ENCODE measurements around the gene MPST. TPM values are rescaled to one million over a fixed set of nuclear protein-coding genes. Genes with fewer than 3 reads are reported as not detected.

MPST gene
- total and polyA plus RNA-seq, 2 donors from 2014 or later, result 44.4 to 167 TPM

DNA sequence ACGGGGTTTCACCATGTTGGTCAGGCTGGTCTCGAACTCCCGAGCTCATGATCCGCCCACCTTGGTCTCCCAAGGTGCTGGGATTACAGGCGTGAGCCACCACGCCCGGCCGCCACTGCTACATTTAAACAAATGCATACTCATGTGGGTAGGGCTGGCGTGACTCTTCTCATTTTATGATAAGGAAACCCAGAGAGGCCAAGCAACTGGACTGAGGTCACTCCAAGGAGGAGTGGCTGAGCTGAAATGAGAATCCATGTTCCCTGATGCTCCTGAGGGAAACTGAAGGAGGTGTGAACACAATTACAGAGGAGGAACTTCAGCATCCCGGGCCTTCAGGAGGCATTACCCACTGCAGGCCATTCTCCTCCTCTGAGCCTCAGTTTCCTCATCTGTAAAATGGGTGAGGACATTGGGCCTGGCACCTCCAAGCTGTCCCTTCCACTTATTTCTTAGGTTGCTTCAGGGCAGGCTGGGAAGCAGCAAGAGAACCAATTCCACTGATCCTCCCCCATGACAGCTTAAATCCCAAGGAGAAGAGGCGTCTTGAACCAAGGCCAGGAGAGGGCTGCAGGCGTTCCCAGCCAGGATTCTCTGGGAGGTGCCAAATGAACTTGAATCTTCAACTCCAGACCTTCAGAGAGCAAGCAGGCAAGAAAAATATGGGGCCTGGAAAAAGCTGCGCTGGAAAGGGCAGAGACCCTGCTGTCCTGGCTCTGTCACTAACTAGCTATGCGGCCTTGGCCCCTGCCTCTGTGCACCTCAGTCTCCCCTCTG lies 3.2 kb upstream of the MPST start:
- no peaks in the 10 kb centered on the region for H3K36me3 ChIP-seq (ENCODE audit: control insufficient read depth in 2 of 3, insufficient read depth in 3 of 3, low read length in 3 of 3)
- no peak for FAIRE-seq
- TF ChIP-seq, protein P1, sequence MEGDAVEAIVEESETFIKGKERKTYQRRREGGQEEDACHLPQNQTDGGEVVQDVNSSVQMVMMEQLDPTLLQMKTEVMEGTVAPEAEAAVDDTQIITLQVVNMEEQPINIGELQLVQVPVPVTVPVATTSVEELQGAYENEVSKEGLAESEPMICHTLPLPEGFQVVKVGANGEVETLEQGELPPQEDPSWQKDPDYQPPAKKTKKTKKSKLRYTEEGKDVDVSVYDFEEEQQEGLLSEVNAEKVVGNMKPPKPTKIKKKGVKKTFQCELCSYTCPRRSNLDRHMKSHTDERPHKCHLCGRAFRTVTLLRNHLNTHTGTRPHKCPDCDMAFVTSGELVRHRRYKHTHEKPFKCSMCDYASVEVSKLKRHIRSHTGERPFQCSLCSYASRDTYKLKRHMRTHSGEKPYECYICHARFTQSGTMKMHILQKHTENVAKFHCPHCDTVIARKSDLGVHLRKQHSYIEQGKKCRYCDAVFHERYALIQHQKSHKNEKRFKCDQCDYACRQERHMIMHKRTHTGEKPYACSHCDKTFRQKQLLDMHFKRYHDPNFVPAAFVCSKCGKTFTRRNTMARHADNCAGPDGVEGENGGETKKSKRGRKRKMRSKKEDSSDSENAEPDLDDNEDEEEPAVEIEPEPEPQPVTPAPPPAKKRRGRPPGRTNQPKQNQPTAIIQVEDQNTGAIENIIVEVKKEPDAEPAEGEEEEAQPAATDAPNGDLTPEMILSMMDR (IDR thresholded peaks at IDR 0.05; ENCODE audit: borderline replicate concordance, extremely low read depth, insufficient read depth), result no peak
- intact Hi-C loops (cut with DNase I), result no loop called here
- no peak overlapping the region for H3K9ac ChIP-seq (ENCODE audit: low read length in 3 of 3)
- peak in 1 of 5 donors; percentile 59 for DNase-seq
- peaks cover 0 to 18% (median 7%) of the 10 kb centered on the region in 3 donors for H3K4me1 ChIP-seq (ENCODE audit: control insufficient read depth in 2 of 3, insufficient read depth in 2 of 3, low read depth in 1 of 3, low read length in 3 of 3)
- peak overlapping the region in 1 of 3 donors; percentile 77 for H3K4me3 ChIP-seq (ENCODE audit: low read length in 3 of 3)
- no peak overlapping the region for H3K27ac ChIP-seq (ENCODE audit: low read depth in 2 of 2, low read length in 2 of 2)
- no peaks in the 10 kb centered on the region for H3K27me3 ChIP-seq (ENCODE audit: control insufficient read depth, insufficient read depth, low read length)
- H3K9me3 ChIP-seq (ENCODE audit: control insufficient read depth in 2 of 3, insufficient read depth in 1 of 3, low read length in 3 of 3), result no peaks in the 10 kb centered on the region

DNA sequence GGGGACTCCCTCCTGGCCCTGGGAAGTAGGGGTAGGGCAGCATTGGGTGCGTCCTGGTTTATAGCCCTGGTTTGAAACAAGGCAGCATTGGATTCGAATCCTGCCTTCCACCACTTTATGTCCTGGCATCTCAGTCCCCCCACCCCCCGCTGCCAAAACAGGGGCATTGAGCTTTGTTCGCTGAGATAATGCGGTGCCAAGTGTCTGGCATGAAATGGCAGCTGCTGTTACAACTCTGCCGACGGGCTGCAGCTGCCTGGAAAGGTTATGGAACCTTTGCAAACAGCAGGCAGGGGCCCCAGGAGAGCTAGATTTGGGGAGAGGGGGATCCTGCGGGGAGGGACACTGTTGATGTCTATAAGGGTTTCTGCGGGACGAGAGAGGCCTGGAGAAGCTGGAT lies 2.2 kb upstream of the MPST start:
- H3K9me3 ChIP-seq (ENCODE audit: control insufficient read depth in 2 of 3, insufficient read depth in 1 of 3, low read length in 3 of 3), result no peaks in the 10 kb centered on the region
- intact Hi-C loops (cut with DNase I), result no loop called here
- H3K4me1 ChIP-seq (ENCODE audit: control insufficient read depth in 2 of 3, insufficient read depth in 2 of 3, low read depth in 1 of 3, low read length in 3 of 3), result peaks cover 0 to 24% (median 6%) of the 10 kb centered on the region in 3 donors
- no peak overlapping the region for H3K9ac ChIP-seq (ENCODE audit: low read length in 3 of 3)
- peak overlapping the region in 2 of 3 donors; percentile 14 to 77 for H3K4me3 ChIP-seq (ENCODE audit: low read length in 3 of 3)
- TF ChIP-seq, protein P1 (IDR thresholded peaks at IDR 0.05; ENCODE audit: borderline replicate concordance, extremely low read depth, insufficient read depth), result no peak
- no peak for FAIRE-seq
- peak overlapping the region in 1 of 2 donors; percentile 14 for H3K27ac ChIP-seq (ENCODE audit: low read depth in 2 of 2, low read length in 2 of 2)
- no peaks in the 10 kb centered on the region for H3K36me3 ChIP-seq (ENCODE audit: control insufficient read depth in 2 of 3, insufficient read depth in 3 of 3, low read length in 3 of 3)
- no peaks in the 10 kb centered on the region for H3K27me3 ChIP-seq (ENCODE audit: control insufficient read depth, insufficient read depth, low read length)
- DNase-seq, result peak in 1 of 5 donors; percentile 59

DNA sequence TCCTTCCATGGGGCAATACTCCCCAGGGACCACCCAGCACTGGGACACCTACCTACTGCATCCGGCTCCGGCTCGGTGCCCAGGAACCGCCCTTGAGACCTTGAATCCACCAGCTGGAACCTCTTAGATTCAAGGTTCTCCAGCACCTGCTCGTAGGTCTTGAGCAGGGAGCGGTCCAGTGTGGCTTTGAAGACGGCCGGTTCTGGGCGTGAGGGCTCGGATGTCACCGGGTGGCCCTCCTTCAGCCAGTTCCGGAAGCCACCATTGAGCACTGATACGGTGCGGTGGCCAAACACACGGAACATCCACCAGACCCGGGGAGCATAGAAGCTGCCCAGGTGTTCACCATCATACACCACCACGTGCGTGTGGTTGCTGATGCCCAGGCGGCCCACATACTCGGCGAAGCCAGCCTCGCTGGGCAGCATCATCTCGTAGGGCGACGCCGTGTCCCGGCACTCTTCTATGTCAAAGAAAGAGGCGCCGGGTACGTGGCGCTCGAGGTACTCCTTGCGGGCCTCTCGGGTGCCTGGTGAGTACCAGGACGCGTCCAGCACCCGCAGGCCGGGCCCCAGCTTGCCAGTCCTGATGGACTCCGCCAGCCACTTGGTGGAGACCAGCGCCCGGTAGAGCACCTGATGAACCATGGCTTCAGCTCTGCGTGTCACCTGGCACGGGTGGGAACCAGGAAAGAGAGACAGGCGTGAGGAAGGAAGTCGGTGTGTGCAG lies 1.3 kb upstream of the MPST start:
- FAIRE-seq (no peak), DNase-seq (peak in 1 of 5 donors; percentile 79)
- peak overlapping the region; percentile 36 to 70 (median 42) for H3K9ac ChIP-seq (ENCODE audit: low read length in 3 of 3)
- TF ChIP-seq, protein P1 (IDR thresholded peaks at IDR 0.05; ENCODE audit: borderline replicate concordance, extremely low read depth, insufficient read depth), result no peak
- peaks cover 0 to 29% (median 5%) of the 10 kb centered on the region in 3 donors for H3K4me1 ChIP-seq (ENCODE audit: control insufficient read depth in 2 of 3, insufficient read depth in 2 of 3, low read depth in 1 of 3, low read length in 3 of 3)
- H3K9me3 ChIP-seq (ENCODE audit: control insufficient read depth in 2 of 3, insufficient read depth in 1 of 3, low read length in 3 of 3), result no peaks in the 10 kb centered on the region
- intact Hi-C loops (cut with DNase I), result no loop called here
- no peaks in the 10 kb centered on the region for H3K27me3 ChIP-seq (ENCODE audit: control insufficient read depth, insufficient read depth, low read length)
- no peak overlapping the region for H3K27ac ChIP-seq (ENCODE audit: low read depth in 2 of 2, low read length in 2 of 2)
- no peaks in the 10 kb centered on the region for H3K36me3 ChIP-seq (ENCODE audit: control insufficient read depth in 2 of 3, insufficient read depth in 3 of 3, low read length in 3 of 3)
- peak overlapping the region; percentile 70 to 78 (median 77) for H3K4me3 ChIP-seq (ENCODE audit: low read length in 3 of 3)

Measured in kidney (tissue), 14 donors.